Heart right ventricle (tissue), 16 donors: ENCODE data around the gene MUC13. TPM values are rescaled to one million over a fixed set of nuclear protein-coding genes. Genes with fewer than 3 reads are reported as not detected.

Experiments used
- ATAC-seq, 8 donors: fragments of 200-7000 bp; cut with Tn5 transposase; one replicate each; pipeline ENCODE4 v1.9.1; 2020; ENCODE audit warnings: mild to moderate bottlenecking in 8 of 8, moderate library complexity in 8 of 8, moderate number of reproducible peaks in 1 of 8
- DNase-seq, 2 donors: peaks; one replicate each; pipeline ENCODE4 v3.0.0-alpha.2; 2020
- H3K27ac ChIP-seq, 10 donors: fragments of 200-600 bp; sonication (generic) in 2 of 10; one replicate each; pipeline versions ENCODE4 v1.5.0 to v1.8.0; 2020 to 2022; ENCODE audit warnings: mild to moderate bottlenecking in 3 of 10
- H3K27me3 ChIP-seq, 7 donors: fragments of 200-600 bp; one replicate each; pipeline ENCODE4 v1.8.0; 2021 to 2022; ENCODE audit warnings: mild to moderate bottlenecking in 2 of 7
- H3K36me3 ChIP-seq, 9 donors: fragments of 200-600 bp; sonication (generic) in 1 of 9; one replicate each; pipeline versions ENCODE4 v1.5.0 to v1.8.0; 2020 to 2022; ENCODE audit warnings: mild to moderate bottlenecking in 2 of 9
- H3K4me1 ChIP-seq, 9 donors: fragments of 200-600 bp; sonication (generic) in 1 of 9; one replicate each; pipeline versions ENCODE4 v1.5.0 to v1.8.0; 2020 to 2022; ENCODE audit warnings: mild to moderate bottlenecking in 4 of 9
- H3K4me3 ChIP-seq, 10 donors: fragments of 200-600 bp; sonication (generic) in 2 of 10; one replicate each; pipeline versions ENCODE4 v1.5.0 to v1.8.0; 2020 to 2022; ENCODE audit warnings: mild to moderate bottlenecking in 7 of 10, moderate library complexity in 2 of 10
- H3K9me3 ChIP-seq, 11 donors: fragments of 200-600 bp in 10 of 11; sonication (generic) in 2 of 11; one replicate each; pipeline versions ENCODE4 v1.5.0 to v1.8.0; 2013 to 2022; ENCODE audit warnings: mild to moderate bottlenecking in 2 of 11, control low read depth in 1 of 11, moderate library complexity in 1 of 11
- CTCF ChIP-seq, 9 donors: fragments of 200-600 bp; sonication (generic) in 2 of 9; IDR thresholded peaks; one replicate each; pipeline versions ENCODE4 v1.5.0 to v1.8.0; 2021 to 2022; ENCODE audit warnings: antibody characterized with exemption in 9 of 9, mild to moderate bottlenecking in 5 of 9, moderate library complexity in 1 of 9
- WGBS, 2 donors: extraction: QIAGEN DNeasy Blood & Tissue Kit; methylation state at CpG; one replicate each; pipeline ENCODE4 v1.1.7; 2013; ENCODE audit warnings: inconsistent platforms in 1 of 2; 5-methylcytosine and 5-hydroxymethylcytosine counted together
- intact Hi-C, 10 donors: fragments of 100-400 bp; cut with DNase I; formaldehyde crosslinking; loops; one replicate each; pipeline versions ENCODE4 v1.11.1 to v1.14.2; 2022
- polyA plus RNA-seq, 2 donors: library from polyadenylated mRNA; stranded (reverse); fragments of 200-250 nt; gene quantifications; one replicate each; pipeline ENCODE4 v1.2.3, GENCODE V29; 2013
- total RNA-seq, 10 donors: library from RNA; stranded (reverse); fragmentation: NEBNext Ultra II Directional in 3 of 10; extraction: Animal tissue kit (Norgen Biotek cat#: 25700) in 3 of 10; gene quantifications; one replicate each; pipeline versions ENCODE4 v1.2.1 to v1.2.4, GENCODE V29; 2021 to 2023
- donor health status: Arrhythmogenic right ventricular cardiomyopathy.
- donor health status: ischemic (EF 13 %, LVEDD 7.1; RV severe dilation, severe dysfunction).
- donor health status: healthy with polysubstance abuse.
- donor health status: DM: no; HTN: yes; CAD: no.
- donor health status: DM: no; HTN: no; CAD: no.
- donor health status: ischemic (EF 25% LVEDD 6.9; RV normal size, moderate dysfunction).
- donor health status: ischemic (EF 25% LVEDD 5.7; RV mildly dilated, moderate dysfunction).
- donor health status: healthy.
- donor health status: DM: yes; HTN: yes; CAD: no.
- donor health status: Ischemic cardiomyopathy.
- donor health status: ischemic (EF 35%, LVEDD 5.7; RV mildly dilated, moderate dysfunction).
- donor health status: nonischemic (EF 11% LVEDD 7.7; RV severe dilation, severe dysfunction).
- donor health status: DM: yes; HTN: yes; CAD: no.
- donor health status: PGD.
- donor health status: ischemic (EF 29% LVEDD 5.4; RV normal size, mild dysfunction).
- donor health status: nonischemic (EF 23%, LVEDD 6.1; RV moderate dilation, normal function).

The MUC13 gene
- total and polyA plus RNA-seq, 12 donors = 0.03 to 0.41 (median 0.37) TPM; not detected in 9

- H3K4me3 ChIP-seq = no peak overlapping the region
- 87 to 88% methylated on average over 11 of the region's 11 CpGs for WGBS, 2 donors
- TF ChIP-seq CTCF (IDR thresholded peaks at IDR 0.05) = no peak
- intact Hi-C loops = loop anchor here in 2 of 10 donors (5.0 to 10.0 kb wide), 2 partner anchors 40 to 47 kb away; no protein-coding TSS in a partner anchor
- H3K27me3 ChIP-seq = peaks cover 0 to 15% (median 0%) of the 10 kb centered on the region in 7 donors
- no peaks in the 10 kb centered on the region for H3K9me3 ChIP-seq
- H3K36me3 ChIP-seq = peaks cover 0 to 14% (median 0%) of the 10 kb centered on the region in 9 donors
- ATAC-seq = no peak
- peaks cover 40 to 74% (median 64%) of the 10 kb centered on the region in 9 donors for H3K4me1 ChIP-seq
- no peak for DNase-seq
- H3K27ac ChIP-seq = peak overlapping the region in 2 of 10 donors; percentile 61 to 64
These were observed 52.4 kb downstream of the MUC13 start for GRCh38 chr3:124881976-124882697.

GRCh38 chr3:124879337-124879680 lies 55.2 kb downstream of the MUC13 start:
- no peaks in the 10 kb centered on the region for H3K27me3 ChIP-seq
- H3K4me1 ChIP-seq = peaks cover 28 to 83% (median 73%) of the 10 kb centered on the region in 9 donors
- H3K9me3 ChIP-seq = no peaks in the 10 kb centered on the region
- peak overlapping the region; percentile 1 to 84 (median 64) for H3K27ac ChIP-seq
- H3K36me3 ChIP-seq = peaks cover 0 to 11% (median 0%) of the 10 kb centered on the region in 9 donors
- H3K4me3 ChIP-seq = no peak overlapping the region
- intact Hi-C loops = loop anchor here in 2 of 10 donors (2.0 kb wide), 1 partner anchor 19 kb away; no protein-coding TSS in a partner anchor
- no peak for DNase-seq
- TF ChIP-seq CTCF (IDR thresholded peaks at IDR 0.05) = no peak
- peak in 2 of 8 donors; percentile 6 to 7 for ATAC-seq

DNA sequence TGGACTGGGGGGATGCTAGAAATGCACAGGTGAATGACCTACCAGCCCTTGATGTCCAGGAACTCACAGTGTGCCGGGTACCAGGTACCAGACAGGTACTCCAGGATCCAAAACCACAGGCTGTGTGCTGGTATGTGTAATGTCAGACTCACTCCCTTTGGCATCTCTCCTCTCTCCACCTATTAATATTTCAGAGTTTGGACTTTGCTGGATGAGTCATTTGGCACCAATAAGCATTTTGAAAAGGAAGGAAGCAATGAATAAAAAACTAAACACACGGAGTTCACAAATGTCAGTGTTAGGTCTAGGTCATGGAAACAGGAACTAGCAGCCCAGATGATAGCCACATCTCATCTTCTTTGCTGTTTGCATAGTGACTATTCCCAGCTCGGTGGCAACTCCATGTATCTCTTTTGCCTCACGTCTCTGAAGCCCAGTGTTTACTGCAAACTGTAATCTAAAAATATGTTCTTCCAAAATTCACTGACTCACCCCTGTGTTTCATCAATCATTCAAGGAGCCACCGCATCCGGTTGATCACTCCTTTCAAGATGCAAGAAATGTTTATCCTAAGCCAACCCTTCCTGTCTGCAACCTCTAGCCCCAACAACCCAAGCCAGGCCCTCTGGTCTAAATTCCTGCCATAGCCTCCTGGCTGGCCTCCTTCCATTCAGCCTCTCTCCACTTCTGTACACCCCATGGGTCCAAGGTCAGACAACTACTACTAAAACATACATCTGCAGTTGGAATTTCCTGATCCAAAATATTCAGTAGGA lies 55.8 kb downstream of the MUC13 start:
- peak; percentile 50 to 89 (median 78) for ATAC-seq
- H3K36me3 ChIP-seq = peaks cover 0 to 5% (median 0%) of the 10 kb centered on the region in 9 donors
- no peak for TF ChIP-seq CTCF (IDR thresholded peaks at IDR 0.05)
- H3K27ac ChIP-seq = peak overlapping the region; percentile 1 to 84 (median 64)
- 9 to 14% methylated on average over 6 of the region's 6 CpGs for WGBS, 2 donors
- no peak overlapping the region for H3K4me3 ChIP-seq
- intact Hi-C loops = loop anchor here in 2 of 10 donors (2.0 kb wide), 1 partner anchor 18 kb away; no protein-coding TSS in a partner anchor
- no peaks in the 10 kb centered on the region for H3K27me3 ChIP-seq
- DNase-seq = peak in 1 of 2 donors; percentile 31
- H3K4me1 ChIP-seq = peaks cover 28 to 83% (median 68%) of the 10 kb centered on the region in 9 donors
- H3K9me3 ChIP-seq = no peaks in the 10 kb centered on the region

DNA sequence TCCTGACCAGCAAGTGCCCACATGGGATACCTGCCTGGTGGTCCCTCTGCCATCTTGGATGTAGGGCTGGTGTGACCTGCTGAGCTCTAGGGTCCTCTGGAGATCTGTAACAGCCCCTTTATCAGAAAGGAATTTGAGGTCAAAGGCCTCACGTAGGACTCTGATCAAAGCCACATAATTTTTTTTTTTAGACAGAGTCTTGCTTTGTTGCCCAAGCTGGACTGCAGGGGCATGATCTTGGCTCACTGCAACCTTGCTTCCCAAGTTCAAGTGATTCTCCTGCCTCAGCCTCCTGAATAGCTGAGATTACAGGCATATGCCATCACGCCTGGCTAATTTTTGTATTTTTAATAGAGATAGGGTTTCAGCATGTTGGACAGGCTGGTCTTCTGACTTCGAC lies 56.9 kb downstream of the MUC13 start:
- Histone ChIP-seq H3K4me3 (no peak overlapping the region), H3K27ac (peak overlapping the region in 8 of 10 donors; percentile 13 to 84 (median 64)), H3K9me3 (no peaks in the 10 kb centered on the region), H3K36me3 (peaks cover 0 to 7% (median 0%) of the 10 kb centered on the region in 9 donors), H3K27me3 (no peaks in the 10 kb centered on the region), H3K4me1 (peaks cover 20 to 79% (median 61%) of the 10 kb centered on the region in 9 donors)
- intact Hi-C loops = loop anchor here in 2 of 10 donors (2.0 kb wide), 1 partner anchor 17 kb away; no protein-coding TSS in a partner anchor
- no peak for ATAC-seq
- WGBS, 2 donors = 95% methylated on average over 3 of the region's 3 CpGs
- no peak for TF ChIP-seq CTCF (IDR thresholded peaks at IDR 0.05)
- DNase-seq = no peak
